A673 (cell line): ENCODE measurements around the gene CUX1.

Experiments used
- CTCF ChIP-seq: fragments of 300-800, 200-600 bp; sonication (generic); conservative IDR thresholded peaks from 2 replicates; pipeline ENCODE4 v1.5.1; 2017; ENCODE audit warnings: low read depth, mild to moderate bottlenecking, antibody characterized with exemption, low read length, moderate library complexity, mixed read lengths
- EZH2 ChIP-seq: fragments of 200-600 bp; sonication (generic); IDR thresholded peaks from 2 replicates; pipeline ENCODE4 v1.6.1; 2017; ENCODE audit warnings: borderline replicate concordance, low read depth, mild to moderate bottlenecking, mixed read lengths, antibody characterized with exemption, low read length; ENCODE audit not compliant: poor library complexity, severe bottlenecking

DNA sequence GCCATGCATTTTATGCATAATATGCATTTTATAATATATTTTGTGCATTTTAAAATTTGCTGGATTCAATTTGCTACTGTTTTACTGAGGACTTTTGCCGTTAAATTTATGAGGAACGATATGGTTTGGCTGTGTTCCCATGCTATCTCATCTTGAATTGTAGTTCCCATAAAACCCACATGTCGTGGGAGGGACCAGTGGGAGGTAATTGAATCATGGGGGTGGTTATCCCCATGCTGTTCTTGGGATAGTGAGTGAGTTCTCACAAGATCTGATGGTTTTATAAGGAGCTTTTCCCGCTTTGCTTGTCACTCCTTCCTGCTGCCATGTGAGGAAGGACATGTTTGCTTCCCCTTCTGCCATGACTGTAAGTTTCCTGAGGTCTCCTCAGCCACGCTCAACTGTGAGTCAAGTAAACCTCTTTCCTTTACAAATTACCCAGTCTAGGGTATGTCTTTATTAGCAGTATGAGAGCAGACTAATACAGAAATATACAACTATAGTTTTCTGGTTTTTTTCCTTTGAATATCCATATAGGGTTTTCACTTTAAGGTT, 267.9 kb downstream of the CUX1 start:
- TF ChIP-seq EZH2 (no peak), CTCF (no peak)
